CD14-positive monocyte (primary cell): ENCODE measurements around the gene LCNL1. TPM values are rescaled to one million over a fixed set of nuclear protein-coding genes. Genes with fewer than 3 reads are reported as not detected.

Experiments
- DNase-seq, 3 donors: peaks; one replicate each; pipeline ENCODE4 v3.0.0-alpha.2; 2011 to 2022
- H2AFZ ChIP-seq: 2 replicates; pipeline ENCODE4 v1.6.0; 2012; ENCODE audit warnings: mild to moderate bottlenecking, low read depth, low read length, inconsistent platforms; ENCODE audit not compliant: insufficient read depth, poor library complexity, severe bottlenecking
- H3K27ac ChIP-seq, 2 donors: 1 replicate in 1 of 2; 2 replicates in 1 of 2; pipeline ENCODE4 v1.5.1; 2012 to 2013; ENCODE audit warnings: low read length in 2 of 2, control low read depth in 1 of 2, inconsistent platforms in 1 of 2, low read depth in 1 of 2, mild to moderate bottlenecking in 1 of 2
- H3K27me3 ChIP-seq, 2 donors: one replicate each; pipeline versions ENCODE4 v1.6.0 to v1.6.1; 2011 to 2013; ENCODE audit warnings: low read length in 2 of 2; ENCODE audit not compliant: control insufficient read depth in 2 of 2, insufficient read depth in 2 of 2
- H3K36me3 ChIP-seq, 2 donors: replicated peaks in 1 of 2; 1 replicate in 1 of 2; 2 replicates in 1 of 2; pipeline versions ENCODE4 v1.5.1 to v1.6.1; 2012 to 2013; ENCODE audit warnings: low read length in 2 of 2, control low read depth in 1 of 2, inconsistent platforms in 1 of 2, mild to moderate bottlenecking in 1 of 2; ENCODE audit not compliant: insufficient read depth in 2 of 2, control insufficient read depth in 1 of 2
- H3K4me1 ChIP-seq, 2 donors: 1 replicate in 1 of 2; 2 replicates in 1 of 2; pipeline versions ENCODE4 v1.5.1 to v1.6.1; 2012 to 2013; ENCODE audit warnings: low read length in 2 of 2, control low read depth in 1 of 2, inconsistent platforms in 1 of 2, mild to moderate bottlenecking in 1 of 2, moderate library complexity in 1 of 2; ENCODE audit not compliant: insufficient read depth in 2 of 2, control insufficient read depth in 1 of 2
- H3K4me2 ChIP-seq: replicated peaks from 2 replicates; pipeline ENCODE3; 2012; ENCODE audit warnings: low read length, moderate library complexity, mild to moderate bottlenecking; ENCODE audit not compliant: poor library complexity, severe bottlenecking; ENCODE audit errors: extremely low read depth
- H3K4me3 ChIP-seq, 3 experiments: fragments of 200-600 bp in 1 of 3; sonication (generic) in 1 of 3; replicated peaks in 1 of 3; 1 replicate in 2 of 3; 2 replicates in 1 of 3; pipeline ENCODE4 v1.5.1; 2011 to 2013; ENCODE audit warnings: low read length in 3 of 3, mild to moderate bottlenecking in 3 of 3, control low read depth in 2 of 3, low read depth in 2 of 3, inconsistent platforms in 1 of 3, moderate library complexity in 1 of 3
- H3K79me2 ChIP-seq: 2 replicates; pipeline ENCODE4 v1.6.0; 2012; ENCODE audit warnings: mild to moderate bottlenecking, control low read depth, inconsistent platforms, low read length, moderate library complexity; ENCODE audit not compliant: insufficient read depth
- H3K9ac ChIP-seq: 2 replicates; pipeline ENCODE4 v1.6.0; 2017; ENCODE audit warnings: low read length, mild to moderate bottlenecking; ENCODE audit not compliant: insufficient read depth, poor library complexity, severe bottlenecking
- H3K9me3 ChIP-seq, 2 donors: replicated peaks in 1 of 2; 1 replicate in 1 of 2; 2 replicates in 1 of 2; pipeline versions ENCODE4 v1.5.1 to v1.6.1; 2012 to 2013; ENCODE audit warnings: low read length in 2 of 2, control low read depth in 1 of 2; ENCODE audit not compliant: control insufficient read depth in 1 of 2, insufficient read depth in 1 of 2
- H4K20me1 ChIP-seq: 2 replicates; pipeline ENCODE4 v1.6.0; 2012; ENCODE audit warnings: mild to moderate bottlenecking, low read length, control low read depth, moderate library complexity; ENCODE audit not compliant: insufficient read depth
- H3K27ac Mint-ChIP-seq, 7 donors: one replicate each; pipeline ENCODE4 v1.8.0; 2020; ENCODE audit warnings: mild to moderate bottlenecking in 7 of 7, mixed read lengths in 7 of 7, moderate library complexity in 6 of 7, inconsistent platforms in 2 of 7
- H3K27me3 Mint-ChIP-seq, 3 donors: one replicate each; pipeline ENCODE4 v1.8.0; 2021 to 2022; ENCODE audit warnings: low read depth in 3 of 3, mild to moderate bottlenecking in 3 of 3, mixed read lengths in 3 of 3, moderate library complexity in 3 of 3, inconsistent platforms in 1 of 3
- H3K36me3 Mint-ChIP-seq, 2 donors: one replicate each; pipeline ENCODE4 v1.8.0; 2020; ENCODE audit warnings: mixed read lengths in 2 of 2, inconsistent platforms in 1 of 2, mild to moderate bottlenecking in 1 of 2
- H3K4me1 Mint-ChIP-seq: one replicate; pipeline ENCODE4 v1.8.0; 2020; ENCODE audit warnings: mild to moderate bottlenecking, mixed read lengths
- H3K4me3 Mint-ChIP-seq, 2 donors: one replicate each; pipeline ENCODE4 v1.8.0; 2020; ENCODE audit warnings: mild to moderate bottlenecking in 2 of 2, mixed read lengths in 2 of 2, moderate library complexity in 1 of 2
- H3K9me3 Mint-ChIP-seq, 7 donors: one replicate each; pipeline ENCODE4 v1.8.0; 2020 to 2022; ENCODE audit warnings: mixed read lengths in 7 of 7, mild to moderate bottlenecking in 6 of 7, moderate library complexity in 6 of 7, inconsistent platforms in 2 of 7
- CTCF ChIP-seq: fragments of 200-600 bp; IDR thresholded peaks from one replicate; pipeline ENCODE4 v1.8.0; 2022; ENCODE audit warnings: antibody characterized with exemption, mild to moderate bottlenecking
- WGBS: methylation state at CpG from one replicate; pipeline ENCODE4 v1.1.5; 2013; ENCODE audit warnings: missing lambda C conversion rate; ENCODE audit not compliant: insufficient coverage; 5-methylcytosine and 5-hydroxymethylcytosine counted together
- intact Hi-C, 2 donors: fragments of 100-400 bp; cut with micrococcal nuclease; formaldehyde crosslinking; loops; one replicate each; pipeline versions ENCODE4 v1.15.0 to v1.15.1; 2023
- polyA plus RNA-seq, 3 donors: library from polyadenylated mRNA; depleted of rRNA in 1 of 3; unstranded in 2 of 3; stranded (reverse) in 1 of 3; fragments of 300-500 nt in 2 of 3; fragments of >200 nt in 1 of 3; fragmentation: Illumina TruSeq in 2 of 3; gene quantifications; 1 replicate in 2 of 3; 2 replicates in 1 of 3; pipeline ENCODE4 v1.2.3, GENCODE V29; 2012 to 2021

Gene LCNL1
- polyA plus RNA-seq, 3 donors: 0.04 TPM; not detected in 2

DNA sequence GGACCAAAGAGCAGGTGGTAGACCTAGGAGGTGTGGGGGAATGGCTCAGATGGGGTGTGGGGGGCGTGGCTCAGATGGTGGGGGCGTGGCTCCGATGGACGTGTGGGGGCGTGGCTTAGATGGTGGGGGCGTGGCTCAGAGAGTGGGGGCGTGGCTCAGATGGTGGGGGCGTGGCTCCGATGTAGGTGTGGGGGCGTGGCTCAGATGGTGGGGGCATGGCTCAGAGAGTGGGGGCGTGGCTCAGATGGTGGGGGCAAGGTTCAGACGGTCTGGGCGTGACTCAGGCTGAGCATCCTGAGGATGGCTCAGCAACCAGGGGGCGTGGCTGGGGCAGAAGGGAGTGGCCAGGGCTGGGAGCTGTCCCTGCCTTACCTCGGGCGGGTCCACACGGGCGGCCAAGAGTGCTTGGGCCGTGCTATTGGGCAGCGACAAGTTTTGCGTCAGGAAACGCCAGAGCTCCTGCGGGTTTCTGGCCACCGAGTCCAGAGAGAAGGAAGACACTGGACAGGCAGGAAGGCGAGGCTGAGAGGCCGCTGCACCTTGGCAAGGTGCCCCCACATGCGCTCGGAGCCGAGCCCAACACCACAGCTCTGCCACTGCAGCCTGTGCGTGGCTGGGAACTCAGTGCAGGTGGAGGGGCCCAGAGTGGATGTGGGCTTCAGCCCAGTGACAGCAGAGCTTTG lies 39.3 kb downstream of the LCNL1 start:
- H3K27ac ChIP-seq: no peak overlapping the region
- no peaks in the 10 kb centered on the region for H3K9me3 ChIP-seq
- no peak overlapping the region for H3K4me2 ChIP-seq
- no peak overlapping the region for H2AFZ ChIP-seq
- H3K9ac ChIP-seq: no peak overlapping the region
- no peak overlapping the region for H3K4me3 ChIP-seq
- peaks cover 2 to 5% (median 4%) of the 10 kb centered on the region in 3 donors for H3K27me3 Mint-ChIP-seq
- H3K4me1 Mint-ChIP-seq: peaks cover 6% of the 10 kb centered on the region
- H3K36me3 Mint-ChIP-seq: peaks cover 0 to 6% of the 10 kb centered on the region in 2 donors
- peaks cover 0 to 5% (median 3%) of the 10 kb centered on the region in 7 donors for H3K9me3 Mint-ChIP-seq
- H3K4me1 ChIP-seq: peaks cover 4 to 14% of the 10 kb centered on the region in 2 donors
- H3K36me3 ChIP-seq: no peaks in the 10 kb centered on the region
- H3K27ac Mint-ChIP-seq: peak overlapping the region in 3 of 7 donors; percentile 57 to 79 (median 61)
- no peaks in the 10 kb centered on the region for H3K27me3 ChIP-seq
- 77% methylated on average over 22 of the region's 30 CpGs for WGBS
- DNase-seq: peak; percentile 75 to 89 (median 78)
- TF ChIP-seq CTCF: no peak
- intact Hi-C loops: no loop called here
- H4K20me1 ChIP-seq: no peaks in the 10 kb centered on the region
- H3K79me2 ChIP-seq: no peaks in the 10 kb centered on the region
- no peak overlapping the region for H3K4me3 Mint-ChIP-seq

DNA sequence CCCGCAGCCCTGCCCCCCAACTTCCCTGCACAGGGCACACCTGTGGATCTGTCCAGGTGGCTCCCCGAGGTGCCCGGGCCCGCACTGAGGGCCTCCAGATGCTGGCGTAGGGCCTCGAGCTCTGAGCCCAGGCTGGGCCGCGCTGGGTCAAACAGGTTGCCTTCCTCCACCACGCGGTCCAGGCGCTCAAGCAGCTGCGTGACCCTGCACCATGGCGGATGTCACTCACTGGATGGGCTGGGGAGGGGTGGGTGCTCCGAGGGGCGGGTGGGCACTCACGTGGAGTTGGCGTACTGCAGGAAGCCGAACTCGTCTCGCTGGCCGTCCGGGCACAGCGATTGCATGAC lies 39.8 kb downstream of the LCNL1 start:
- TF ChIP-seq CTCF: no peak
- H3K4me3 ChIP-seq: no peak overlapping the region
- H2AFZ ChIP-seq: no peak overlapping the region
- H3K27me3 ChIP-seq: no peaks in the 10 kb centered on the region
- intact Hi-C loops: no loop called here
- DNase-seq: no peak
- H3K9me3 ChIP-seq: no peaks in the 10 kb centered on the region
- WGBS: 91% methylated on average over 15 of the region's 23 CpGs
- no peak overlapping the region for H3K9ac ChIP-seq
- no peaks in the 10 kb centered on the region for H3K79me2 ChIP-seq
- H4K20me1 ChIP-seq: no peaks in the 10 kb centered on the region
- H3K27ac ChIP-seq: no peak overlapping the region
- H3K4me1 ChIP-seq: peaks cover 8 to 19% of the 10 kb centered on the region in 2 donors
- no peaks in the 10 kb centered on the region for H3K36me3 ChIP-seq
- no peak overlapping the region for H3K4me2 ChIP-seq
- Mint-ChIP-seq H3K27ac (no peak overlapping the region), H3K4me1 (peaks cover 10% of the 10 kb centered on the region), H3K27me3 (peaks cover 4 to 7% (median 7%) of the 10 kb centered on the region in 3 donors), H3K9me3 (peaks cover 0 to 5% (median 2%) of the 10 kb centered on the region in 7 donors), H3K36me3 (peaks cover 0 to 6% of the 10 kb centered on the region in 2 donors), H3K4me3 (no peak overlapping the region)
